Head of caudate nucleus (tissue), 42 donors: ENCODE results near the gene JPH4.

Experiments
- DNase-seq, 42 donors: peaks; one replicate each; pipeline versions ENCODE4 v3.0.0 to v3.0.0-alpha.2; 2020 to 2021; ENCODE audit warnings: mixed read lengths in 7 of 42
- intact Hi-C: fragments of 100-400 bp; cut with DNase I; formaldehyde crosslinking; loops from one replicate; pipeline ENCODE4 v1.15.0; 2022

Gene JPH4

DNA sequence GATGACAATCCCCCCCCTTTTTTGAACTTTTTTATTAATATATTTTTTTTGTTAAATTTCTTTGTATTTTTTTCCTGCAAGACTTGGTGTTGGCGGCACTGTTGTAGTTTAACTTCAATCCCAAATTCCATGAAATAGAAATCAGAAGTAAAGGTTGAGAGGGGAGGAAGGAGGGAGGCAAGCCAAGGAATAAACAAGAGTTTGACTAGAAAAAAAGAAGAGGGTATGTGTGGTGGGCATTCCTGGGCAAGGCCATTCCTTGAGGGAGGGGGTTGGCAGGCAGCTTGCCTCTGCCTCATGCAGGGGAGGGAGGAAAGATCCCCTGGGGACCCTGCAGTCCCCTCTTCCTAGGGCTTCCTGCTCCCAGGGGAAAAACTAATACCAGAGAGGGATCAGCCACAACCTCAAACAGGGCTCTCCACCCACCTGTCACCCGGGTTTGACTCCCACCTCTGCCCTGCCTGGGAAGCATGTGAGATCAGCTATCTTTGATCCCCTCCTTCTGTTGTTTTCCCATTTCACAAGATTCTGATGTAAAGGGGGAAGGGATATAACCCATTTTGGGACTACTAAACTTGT, 10.5 kb downstream of the JPH4 start:
- intact Hi-C loops: no loop called here
- DNase-seq: peak in 36 of 42 donors; percentile 42 to 92 (median 72)

DNA sequence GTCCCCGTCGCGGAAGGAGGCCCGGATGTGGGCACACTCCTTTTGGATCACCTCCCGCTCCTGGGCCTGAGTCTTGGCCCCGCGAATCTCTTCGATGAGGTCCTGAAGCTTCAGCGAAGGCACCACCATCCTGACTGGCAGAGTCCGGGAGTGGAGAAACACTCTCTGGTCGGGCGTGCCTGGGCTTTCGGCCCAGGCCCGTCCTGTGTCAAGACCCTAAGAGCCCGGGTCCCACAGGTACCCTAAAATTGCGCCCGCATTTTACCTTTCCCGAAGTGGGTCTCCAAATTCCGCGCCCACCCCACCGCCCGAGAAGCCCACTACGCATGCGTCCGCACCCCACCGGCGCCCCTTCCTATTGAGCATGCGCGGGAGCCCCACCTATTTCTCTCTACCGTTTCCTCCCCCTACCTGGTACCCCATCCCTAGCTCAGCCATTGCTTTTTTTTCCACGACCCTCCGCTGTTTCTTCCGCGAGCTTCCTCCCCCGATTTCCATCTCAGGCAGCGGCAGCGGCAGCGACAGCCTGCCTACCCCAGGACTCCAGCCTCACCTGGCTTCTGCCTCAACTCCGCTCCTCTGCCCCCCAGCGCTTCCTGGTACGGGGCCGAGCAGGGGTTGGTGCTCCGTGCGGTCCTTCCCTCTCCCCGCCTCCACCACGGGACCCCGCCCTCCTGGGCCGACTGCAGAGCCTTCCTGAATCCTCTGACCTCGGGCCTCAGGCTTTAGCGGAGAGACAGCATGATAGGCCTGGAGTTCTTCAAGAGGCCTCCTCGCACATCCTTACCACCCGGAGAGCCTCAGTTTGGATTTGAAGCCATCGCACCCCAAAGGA, 11.2 kb downstream of the JPH4 start, which contains the start of gene AP1G2:
Gene AP1G2 (minus strand): TSS at position 606 of the 835 bp plus-strand sequence. CDS start 477 bp downstream, at position 129.
- intact Hi-C loops: no loop called here
- peak; percentile 59 to 91 (median 81) for DNase-seq

GRCh38 chr14:23566778-23567185, 11.8 kb downstream of the JPH4 start:
- peak in 2 of 42 donors; percentile 3 to 4 for DNase-seq

GRCh38 chr14:23566112-23566777, 12.3 kb downstream of the JPH4 start:
- intact Hi-C loops: no loop called here
- peak in 5 of 42 donors; percentile 5 to 28 (median 28) for DNase-seq

More at GRCh38 chr14:23566778-23567185, 11.8 kb downstream of the JPH4 start:
- intact Hi-C loops: no loop called here

DNA sequence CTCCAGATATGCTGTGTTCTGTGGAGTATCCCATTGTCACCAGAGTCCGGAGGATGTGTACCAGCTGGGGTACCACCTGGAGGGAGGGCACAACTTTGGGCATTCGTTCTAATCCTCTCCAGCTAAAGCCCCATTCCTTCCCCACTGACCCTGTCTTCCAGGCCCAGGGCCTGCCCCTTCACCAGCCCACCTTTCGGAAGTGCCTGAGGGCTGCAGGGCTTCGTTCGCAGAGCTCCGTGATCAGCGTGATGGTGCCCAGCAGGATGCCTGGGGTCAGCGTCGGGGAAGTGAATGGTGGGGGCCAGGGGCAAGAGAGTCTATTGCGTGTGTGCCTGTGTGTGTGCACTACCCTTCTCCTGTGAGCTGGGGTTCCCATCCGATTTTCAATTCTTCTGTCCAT, 13.0 kb downstream of the JPH4 start:
- intact Hi-C loops: no loop called here
- DNase-seq: peak in 1 of 42 donors; percentile 1

GRCh38 chr14:23564876-23565275, 13.7 kb downstream of the JPH4 start:
- intact Hi-C loops: no loop called here
- DNase-seq: no peak

DNA sequence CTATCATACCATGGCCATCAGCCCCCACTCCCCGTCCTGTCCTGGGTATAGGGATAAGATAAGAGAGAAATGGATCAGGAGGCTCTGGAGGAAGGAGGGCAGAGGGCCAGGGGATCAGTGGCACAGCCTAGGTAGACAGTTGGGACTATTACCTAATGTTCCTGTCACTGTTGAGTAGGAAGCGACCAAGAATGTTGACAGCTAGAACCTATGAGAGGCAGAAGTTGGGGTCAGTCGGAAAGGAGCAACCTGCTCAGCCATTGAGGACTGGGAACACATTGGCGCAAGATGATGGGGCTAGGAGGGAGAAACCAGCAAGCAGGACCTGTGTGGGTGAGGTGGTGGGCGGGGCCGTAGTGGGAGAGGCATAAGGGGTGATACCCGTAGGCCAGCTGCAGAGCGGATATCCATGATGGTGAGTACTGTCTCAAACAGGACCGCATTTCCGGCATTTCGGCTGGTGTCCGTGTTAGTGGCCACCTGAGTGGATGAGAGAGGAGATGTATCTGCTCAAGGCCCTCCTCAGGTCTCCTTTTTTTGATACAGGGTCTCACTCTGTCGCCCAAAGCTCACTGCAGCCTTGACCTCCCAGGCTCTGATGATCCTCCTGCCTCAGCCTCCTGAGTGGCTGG, 14.3 kb downstream of the JPH4 start:
- intact Hi-C loops: no loop called here

GRCh38 chr14:23563473-23564180, 15.0 kb downstream of the JPH4 start:
- intact Hi-C loops: loop anchor here (2.0 kb wide), 1 partner anchor 87 kb away; no protein-coding TSS in a partner anchor
- DNase-seq: peak in 1 of 42 donors; percentile 2

More for the DNA sequence above, 14.3 kb downstream of the JPH4 start:
- peak in 2 of 42 donors; percentile 5 to 23 for DNase-seq

DNA sequence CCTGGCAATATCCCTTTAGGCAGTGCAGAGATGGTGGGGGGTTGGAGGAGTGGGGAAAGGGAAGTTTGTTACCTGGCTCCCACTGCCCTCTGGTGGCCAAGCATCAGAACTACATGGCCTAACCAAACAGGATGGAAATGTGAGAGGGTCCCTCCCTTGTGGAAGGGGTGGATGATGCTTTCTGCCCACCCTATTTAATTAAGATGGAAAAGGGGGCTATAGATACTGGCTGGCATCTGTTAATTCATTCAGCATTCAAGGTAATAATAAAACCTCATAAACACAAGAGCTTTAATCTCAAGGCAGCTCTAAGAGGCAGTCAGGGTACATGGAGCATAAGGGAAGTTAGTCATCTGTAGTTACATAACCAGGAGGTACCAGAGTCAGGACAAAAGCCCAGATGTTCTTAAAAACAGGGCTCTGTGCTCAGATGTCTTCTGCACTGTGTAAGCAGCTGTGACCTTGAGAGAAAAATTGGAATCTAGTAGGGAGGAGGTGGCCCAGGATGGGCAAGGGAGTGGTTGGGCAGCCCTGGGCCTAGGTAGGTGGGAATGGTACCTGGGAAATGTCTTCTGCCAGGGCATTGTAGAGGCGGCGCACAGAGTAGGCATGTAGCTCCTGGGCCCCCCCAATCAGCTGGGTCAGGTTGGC, 15.6 kb downstream of the JPH4 start:
- intact Hi-C loops: loop anchor here (2.0 kb wide), 1 partner anchor 86 kb away; no protein-coding TSS in a partner anchor
- peak in 34 of 42 donors; percentile 53 to 86 (median 70) for DNase-seq

DNA sequence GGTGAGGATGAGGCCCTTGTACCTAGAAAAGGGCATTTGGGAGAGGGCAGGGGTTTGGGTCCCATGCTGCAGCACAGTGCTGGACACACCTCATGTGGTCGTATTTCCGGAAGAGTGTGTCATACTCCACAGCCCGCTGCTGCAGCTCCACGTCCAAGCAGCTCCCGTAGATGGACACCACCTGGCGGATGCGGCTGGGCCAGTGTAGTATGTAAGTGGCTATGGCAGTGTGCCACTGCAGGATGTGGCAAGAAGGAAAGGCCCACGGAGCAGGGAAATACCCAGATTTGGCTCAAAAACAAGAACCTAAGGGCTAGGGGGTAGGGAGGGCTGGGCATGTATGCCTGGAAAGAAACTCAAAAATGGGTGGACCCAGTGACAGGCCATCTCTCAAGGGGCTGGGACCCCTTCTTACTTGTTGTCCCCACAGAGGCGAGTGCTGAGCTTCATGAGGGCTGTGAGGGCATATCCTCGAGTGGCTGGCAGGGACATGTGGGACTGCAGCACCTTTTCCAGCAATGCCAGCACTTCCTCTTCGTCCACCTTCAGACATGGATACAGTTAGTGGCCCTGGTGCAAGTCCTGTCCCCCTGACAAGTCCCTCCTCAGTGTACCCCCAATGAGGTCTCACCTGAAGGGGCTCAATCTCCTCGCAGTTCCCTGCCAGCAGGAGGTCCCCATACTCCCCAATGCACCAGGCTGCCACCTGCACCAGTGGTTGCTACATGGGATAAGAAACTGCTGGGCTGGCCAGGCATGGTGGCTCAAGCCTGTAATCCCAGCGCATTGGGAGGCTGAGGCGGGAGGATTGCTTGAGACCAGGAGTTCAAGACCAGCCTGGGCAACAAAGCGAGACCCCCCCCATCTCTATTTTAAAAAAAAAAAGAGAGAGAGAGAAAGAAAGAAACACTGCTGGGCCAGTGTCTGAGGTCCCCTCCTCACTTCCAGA, 16.4 kb downstream of the JPH4 start:
- intact Hi-C loops: loop anchor here (2.0 kb wide), 1 partner anchor 85 kb away; no protein-coding TSS in a partner anchor
- DNase-seq: peak in 2 of 42 donors; percentile 25 to 28

GRCh38 chr14:23561259-23561658, 17.3 kb downstream of the JPH4 start:
- DNase-seq: no peak
- intact Hi-C loops: no loop called here

GRCh38 chr14:23559926-23560520, 18.6 kb downstream of the JPH4 start:
- intact Hi-C loops: loop anchor here (10.0 kb wide), 1 partner anchor 235 kb away; the partner anchor contains the start of gene PABPN1
- DNase-seq: no peak

- DNase-seq: peak in 35 of 42 donors; percentile 47 to 86 (median 71)
- intact Hi-C loops: loop anchor here (10.0 kb wide), 1 partner anchor 234 kb away; the partner anchor contains the start of gene PABPN1
Observed at GRCh38 chr14:23559010-23559925, 19.3 kb downstream of the JPH4 start.

- DNase-seq: no peak
- intact Hi-C loops: loop anchor here (10.0 kb wide), 1 partner anchor 234 kb away; the partner anchor contains the start of gene PABPN1
Observed at GRCh38 chr14:23558346-23559009, 20.1 kb downstream of the JPH4 start.
